Stimulated activated CD8-positive, alpha-beta memory T cell treated with anti-CD3 and anti-CD28 coated beads, Interleukin-2, amount 100 ng/mL, for 48 hours (primary cell): Measurements from ENCODE around the gene ADGRL2.

Experiments used
- DNase-seq, 2 donors: peaks; one replicate each; pipeline ENCODE4 v3.0.0-alpha.2; 2020; ENCODE audit warnings: low read depth in 2 of 2

Gene ADGRL2

GRCh38 chr1:81982523-81982922 is 181.8 kb downstream of the ADGRL2 start:
- no peak for DNase-seq

GRCh38 chr1:81989524-81989923 is 188.8 kb downstream of the ADGRL2 start:
- no peak for DNase-seq

- no peak for DNase-seq
Measured at GRCh38 chr1:81990241-81990640, 189.5 kb downstream of the ADGRL2 start.

- DNase-seq, result no peak
Measured at GRCh38 chr1:81998165-81998564, 197.4 kb downstream of the ADGRL2 start.

GRCh38 chr1:81999364-81999763 is 198.6 kb downstream of the ADGRL2 start:
- no peak for DNase-seq

GRCh38 chr1:82000221-82000620 is 199.5 kb downstream of the ADGRL2 start:
- DNase-seq, result no peak

- no peak for DNase-seq
Measured at GRCh38 chr1:82001345-82001744, 200.6 kb downstream of the ADGRL2 start.

- DNase-seq, result no peak
Measured at GRCh38 chr1:82007804-82008203, 207.1 kb downstream of the ADGRL2 start.

- no peak for DNase-seq
Measured at GRCh38 chr1:82013702-82014101, 213.0 kb downstream of the ADGRL2 start.

GRCh38 chr1:82015444-82015843 is 214.7 kb downstream of the ADGRL2 start:
- DNase-seq, result no peak

GRCh38 chr1:82018319-82018718 is 217.6 kb downstream of the ADGRL2 start:
- no peak for DNase-seq

GRCh38 chr1:82019508-82019907 is 218.8 kb downstream of the ADGRL2 start:
- no peak for DNase-seq

- DNase-seq, result no peak
Measured at GRCh38 chr1:82030830-82031229, 230.1 kb downstream of the ADGRL2 start.

- no peak for DNase-seq
Measured at GRCh38 chr1:82032068-82032467, 231.3 kb downstream of the ADGRL2 start.

- no peak for DNase-seq
Measured at GRCh38 chr1:82034812-82035211, 234.1 kb downstream of the ADGRL2 start.
